Left renal cortex interstitium (tissue), 4 donors: ENCODE results near the gene SLC12A5. TPM values are rescaled to one million over a fixed set of nuclear protein-coding genes. Genes with fewer than 3 reads are reported as not detected.

Source experiments
- DNase-seq, 4 donors: peaks; one replicate each; pipeline ENCODE4 v3.0.0-alpha.2; 2013; ENCODE audit warnings: low read depth in 4 of 4, low spot score in 2 of 4, missing footprints in 1 of 4
- polyA plus RNA-seq, 4 donors: library from polyadenylated mRNA; unstranded; fragments of 120-200 nt; gene quantifications; one replicate each; pipeline ENCODE4 v1.2.1, GENCODE V29; 2013; ENCODE audit not compliant: insufficient read length in 4 of 4

Gene SLC12A5
- polyA plus RNA-seq, 4 donors: 1.5 to 3.2 (median 1.7) TPM

- DNase-seq: no peak
Observed at GRCh38 chr20:46025376-46025783, 3.6 kb upstream of the SLC12A5 start.

DNA sequence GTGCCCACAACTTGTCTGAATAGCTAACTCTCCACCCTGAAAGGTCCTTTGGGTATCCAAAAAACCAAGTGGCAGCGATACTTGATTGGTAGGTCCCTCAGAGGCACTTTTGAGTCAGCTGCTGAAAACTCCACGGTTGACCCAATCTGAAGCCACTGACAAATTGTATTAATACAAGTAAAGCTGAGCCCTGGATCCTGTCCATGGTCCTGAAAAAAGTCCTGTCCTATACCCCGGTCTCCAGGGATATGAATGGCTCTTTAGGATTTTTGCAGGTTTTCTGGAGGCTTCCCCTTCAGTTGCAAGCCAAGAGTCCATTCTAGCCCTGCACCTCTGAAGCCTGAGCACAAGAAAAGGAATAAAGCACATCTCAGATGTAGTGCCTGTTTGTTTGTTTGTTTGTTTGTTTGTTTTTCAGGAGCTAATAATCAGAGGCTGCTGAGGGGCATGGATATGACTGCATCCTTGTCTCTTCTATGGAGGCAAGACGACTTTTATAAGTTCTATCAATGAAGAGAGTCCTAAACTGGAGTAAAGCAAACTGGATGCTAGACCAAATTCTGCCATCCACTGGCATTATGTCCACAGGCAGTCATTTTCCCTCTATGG is 1.7 kb upstream of the SLC12A5 start:
- peak in 1 of 4 donors; percentile 59 for DNase-seq

DNA sequence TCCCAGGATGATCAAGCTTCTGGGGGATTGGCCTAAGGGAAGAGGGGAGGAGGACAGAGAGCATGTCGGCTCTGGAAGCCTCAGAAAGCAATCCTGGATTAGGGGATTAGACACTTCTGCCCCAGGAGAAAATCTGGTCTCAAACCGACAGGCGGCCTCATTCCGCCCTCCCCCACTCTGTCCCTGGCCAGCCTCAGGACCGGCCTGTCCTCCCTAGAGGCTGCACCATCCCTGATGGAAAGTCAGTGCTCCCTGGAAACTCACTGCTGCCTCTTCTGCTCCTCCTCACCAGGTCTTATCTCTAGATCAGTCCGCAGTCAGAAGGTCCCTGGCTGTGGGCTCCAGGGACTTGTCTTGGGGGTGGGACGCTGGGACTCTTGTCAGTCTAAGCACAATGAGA is 905 bp upstream of the SLC12A5 start:
- DNase-seq: no peak

GRCh38 chr20:46030284-46031013 is 1.4 kb downstream of the SLC12A5 start:
- no peak for DNase-seq

- DNase-seq: no peak
Observed at GRCh38 chr20:46031014-46031569, 2.1 kb downstream of the SLC12A5 start.

GRCh38 chr20:46031701-46032254 is 2.8 kb downstream of the SLC12A5 start:
- no peak for DNase-seq

- no peak for DNase-seq
Observed at GRCh38 chr20:46034039-46034438, 5.0 kb downstream of the SLC12A5 start.

DNA sequence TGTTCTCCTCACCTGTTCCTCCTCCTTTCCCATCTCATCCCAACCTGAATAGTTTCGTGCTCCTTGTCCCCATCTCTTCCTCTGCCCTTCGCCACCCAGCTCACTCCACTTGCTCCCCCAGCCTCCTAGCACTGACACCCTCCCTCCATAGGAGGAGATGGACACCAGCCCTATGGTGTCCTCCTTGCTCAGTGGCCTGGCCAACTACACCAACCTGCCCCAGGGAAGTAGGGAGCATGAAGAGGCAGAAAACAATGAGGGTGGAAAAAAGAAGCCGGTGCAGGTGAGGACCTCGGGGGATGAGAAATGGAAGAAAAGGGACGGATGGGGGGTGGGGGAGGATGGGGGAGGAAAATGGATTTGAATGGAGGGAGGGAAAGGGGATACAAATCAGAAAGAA is 6.2 kb downstream of the SLC12A5 start:
- DNase-seq: no peak

DNA sequence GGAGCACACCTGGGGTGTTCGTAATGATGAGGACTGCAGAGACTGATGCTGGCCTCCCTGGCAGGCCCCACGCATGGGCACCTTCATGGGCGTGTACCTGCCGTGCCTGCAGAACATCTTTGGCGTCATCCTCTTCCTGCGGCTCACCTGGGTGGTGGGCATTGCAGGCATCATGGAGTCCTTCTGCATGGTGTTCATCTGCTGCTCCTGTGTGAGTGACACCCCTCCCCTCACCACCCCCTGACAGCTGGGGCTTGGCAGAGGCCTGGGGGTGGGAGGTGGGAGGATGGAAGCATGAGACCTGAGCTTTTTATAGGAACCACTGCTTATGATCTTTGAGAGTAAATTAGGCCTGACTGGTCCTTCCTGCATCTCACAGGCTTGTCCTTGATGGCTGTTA is 6.7 kb downstream of the SLC12A5 start:
- no peak for DNase-seq

DNA sequence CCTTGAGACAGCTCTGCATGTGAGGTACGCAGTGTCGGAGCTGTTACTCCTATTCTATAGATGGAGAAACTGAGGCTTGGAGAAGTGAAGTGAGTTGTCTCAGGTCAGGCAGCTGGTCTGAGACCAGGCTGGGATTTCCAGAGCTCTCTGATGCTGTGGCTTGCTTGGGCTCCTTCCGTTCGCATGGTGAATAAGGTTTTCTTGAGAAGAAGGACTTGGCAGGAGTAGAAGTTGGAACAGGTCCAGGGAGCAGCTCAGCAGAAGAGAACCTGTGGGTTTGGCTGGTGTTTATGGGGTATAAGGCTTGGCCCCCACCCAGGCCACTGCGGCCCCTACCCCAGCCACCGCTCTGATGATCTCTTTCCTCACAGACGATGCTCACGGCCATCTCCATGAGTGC is 7.4 kb downstream of the SLC12A5 start:
- DNase-seq: no peak

DNA sequence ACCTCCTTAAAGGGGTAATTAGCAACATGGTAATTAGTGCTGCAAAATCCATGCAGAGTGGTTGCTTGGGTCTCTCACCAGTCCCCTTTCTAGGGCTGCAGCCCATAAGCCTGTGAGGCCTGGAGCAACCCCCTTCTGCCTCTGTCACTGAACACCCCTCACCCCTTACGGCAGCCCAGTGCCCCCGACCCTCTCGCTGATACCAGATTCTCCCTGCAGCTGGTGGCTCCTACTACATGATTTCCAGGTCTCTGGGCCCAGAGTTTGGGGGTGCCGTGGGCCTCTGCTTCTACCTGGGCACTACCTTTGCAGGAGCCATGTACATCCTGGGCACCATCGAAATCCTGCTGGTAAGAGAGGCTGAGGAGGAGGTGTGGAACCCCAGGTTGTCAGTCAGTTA is 8.0 kb downstream of the SLC12A5 start:
- no peak for DNase-seq

- DNase-seq: peak in 1 of 4 donors; percentile 61
Observed at GRCh38 chr20:46040902-46041535, 12.0 kb downstream of the SLC12A5 start.

GRCh38 chr20:46043556-46043955 is 14.5 kb downstream of the SLC12A5 start:
- no peak for DNase-seq

DNA sequence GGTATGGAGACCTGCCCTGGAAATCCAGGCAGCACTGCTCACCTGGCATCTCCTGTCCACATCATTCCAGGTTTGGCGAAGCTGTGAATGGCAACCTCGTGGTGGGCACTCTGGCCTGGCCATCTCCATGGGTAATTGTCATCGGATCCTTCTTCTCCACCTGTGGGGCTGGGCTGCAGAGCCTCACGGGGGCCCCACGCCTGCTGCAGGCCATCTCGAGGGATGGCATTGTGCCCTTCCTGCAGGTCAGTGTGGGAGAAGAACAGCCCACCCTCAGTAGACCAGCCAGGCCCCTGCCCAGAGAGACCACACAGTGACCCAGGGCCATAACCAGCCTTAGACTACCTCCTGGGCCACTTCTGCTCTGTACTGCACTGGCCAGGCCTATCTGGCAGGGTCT is 15.9 kb downstream of the SLC12A5 start:
- DNase-seq: no peak

GRCh38 chr20:46046588-46047310 is 17.7 kb downstream of the SLC12A5 start:
- no peak for DNase-seq

DNA sequence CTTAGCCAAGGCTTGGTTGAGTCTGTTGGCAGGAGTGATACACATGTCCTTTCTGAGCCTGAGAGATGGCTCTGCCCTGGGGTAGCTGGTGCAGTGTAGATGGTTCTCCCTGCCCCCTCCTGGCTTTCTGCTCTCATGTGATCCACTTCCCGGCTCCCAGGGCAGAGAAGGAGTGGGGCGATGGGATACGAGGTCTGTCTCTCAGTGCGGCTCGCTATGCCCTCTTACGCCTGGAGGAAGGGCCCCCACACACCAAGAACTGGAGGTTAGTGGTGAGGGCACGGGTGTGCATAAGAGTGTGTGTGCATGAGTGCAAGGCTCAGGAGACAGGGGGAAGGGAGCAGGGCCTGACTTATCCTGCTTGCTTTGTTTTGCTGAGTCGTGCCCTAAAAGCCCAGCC is 18.8 kb downstream of the SLC12A5 start:
- DNase-seq: no peak

- no peak for DNase-seq
Observed at GRCh38 chr20:46049190-46049589, 20.2 kb downstream of the SLC12A5 start.

GRCh38 chr20:46049815-46050214 is 20.8 kb downstream of the SLC12A5 start:
- DNase-seq: no peak

DNA sequence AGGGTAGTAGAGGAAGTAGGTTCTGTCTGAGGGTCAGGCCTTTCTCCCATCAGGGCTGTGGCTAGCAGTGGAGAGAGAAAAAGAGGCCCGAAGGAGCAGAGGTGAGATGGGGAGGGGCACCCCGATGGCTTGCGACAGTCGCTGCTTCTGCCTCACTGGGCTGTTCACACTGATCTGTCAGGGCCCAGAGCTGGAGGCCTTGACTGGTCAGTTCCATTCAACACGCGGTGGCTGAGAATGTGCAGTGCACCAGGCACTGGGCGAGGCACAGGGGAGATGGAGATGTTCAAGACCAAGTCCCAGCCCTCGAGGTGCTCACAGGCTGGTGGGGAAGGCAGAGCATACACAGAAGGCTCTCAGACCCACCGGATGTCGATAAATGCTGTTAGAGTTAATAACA is 21.4 kb downstream of the SLC12A5 start:
- no peak for DNase-seq

DNA sequence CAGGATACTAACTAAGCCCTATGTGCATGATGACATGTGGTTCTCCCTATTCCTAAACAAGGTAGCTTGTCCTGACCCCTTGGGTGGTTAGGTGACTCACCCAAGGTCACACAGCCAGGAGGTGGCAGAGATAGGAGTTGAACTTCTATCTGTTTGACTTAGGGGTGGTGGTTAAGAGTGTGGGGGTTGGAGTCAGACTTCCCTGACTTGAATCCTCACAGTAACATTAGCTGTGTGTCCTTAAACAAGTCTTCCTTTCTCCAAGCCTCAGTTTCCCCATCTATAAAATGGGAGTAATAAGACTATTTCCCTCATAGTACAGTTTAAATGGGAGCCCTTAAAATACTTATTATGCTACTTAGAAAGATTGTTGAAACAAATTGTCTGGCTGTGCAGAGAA is 21.9 kb downstream of the SLC12A5 start:
- no peak for DNase-seq
